Vagina (tissue), 2 donors: ENCODE data around the gene ACADS. TPM values are rescaled to one million over a fixed set of nuclear protein-coding genes. Genes with fewer than 3 reads are reported as not detected.

Experiments
- DNase-seq, 2 donors: peaks; one replicate each; pipeline ENCODE4 v3.0.0-alpha.2; 2017; ENCODE audit errors: extremely low spot score in 2 of 2
- H3K27ac ChIP-seq: fragments of 200-600 bp; sonication (generic); one replicate; pipeline ENCODE4 v1.5.1; 2019
- H3K27me3 ChIP-seq: fragments of 200-600 bp; sonication (generic); one replicate; pipeline ENCODE4 v1.5.1; 2019
- H3K36me3 ChIP-seq, 2 donors: fragments of 200-600 bp; sonication (generic); one replicate each; pipeline ENCODE4 v1.5.1; 2017 to 2019
- H3K4me1 ChIP-seq: fragments of 200-600 bp; sonication (generic); one replicate; pipeline ENCODE4 v1.5.1; 2019
- H3K4me3 ChIP-seq, 2 donors: fragments of 200-600 bp; sonication (generic); 1 replicate in 1 of 2; 2 replicates in 1 of 2; pipeline ENCODE4 v1.5.1; 2016 to 2019
- H3K9me3 ChIP-seq: fragments of 200-600 bp; sonication (generic); one replicate; pipeline ENCODE4 v1.5.1; 2019
- CTCF ChIP-seq, 3 experiments: fragments of 450-650 bp in 2 of 3; fragments of 200-600 bp in 1 of 3; sonication (generic) in 1 of 3; IDR thresholded peaks; one replicate each; pipeline ENCODE4 v1.5.1; 2017 to 2019; ENCODE audit warnings: antibody characterized with exemption in 3 of 3, mild to moderate bottlenecking in 2 of 3, moderate library complexity in 2 of 3
- POLR2A ChIP-seq, 2 donors: fragments of 450-650 bp; IDR thresholded peaks; one replicate each; pipeline ENCODE4 v1.6.1; 2017; ENCODE audit warnings: antibody characterized with exemption in 2 of 2, mild to moderate bottlenecking in 2 of 2, moderate library complexity in 2 of 2
- POLR2AphosphoS5 ChIP-seq, 2 donors: sonication (generic); formaldehyde crosslinking; IDR thresholded peaks; one replicate each; pipeline ENCODE4 v1.9.0; 2017; ENCODE audit warnings: antibody characterized with exemption in 2 of 2, mild to moderate bottlenecking in 2 of 2, low read depth in 1 of 2; ENCODE audit not compliant: insufficient read depth in 1 of 2
- intact Hi-C: fragments of 100-400 bp; cut with DNase I; formaldehyde crosslinking; loops from one replicate; pipeline ENCODE4 v1.15.1; 2023
- total RNA-seq: library from RNA; depleted of rRNA; stranded (reverse); fragments of >200 nt; gene quantifications from one replicate; pipeline ENCODE4 v1.2.3, GENCODE V29; 2016

The ACADS gene
- total RNA-seq, 1 donor from 2014 or later = 21.4 TPM

DNA sequence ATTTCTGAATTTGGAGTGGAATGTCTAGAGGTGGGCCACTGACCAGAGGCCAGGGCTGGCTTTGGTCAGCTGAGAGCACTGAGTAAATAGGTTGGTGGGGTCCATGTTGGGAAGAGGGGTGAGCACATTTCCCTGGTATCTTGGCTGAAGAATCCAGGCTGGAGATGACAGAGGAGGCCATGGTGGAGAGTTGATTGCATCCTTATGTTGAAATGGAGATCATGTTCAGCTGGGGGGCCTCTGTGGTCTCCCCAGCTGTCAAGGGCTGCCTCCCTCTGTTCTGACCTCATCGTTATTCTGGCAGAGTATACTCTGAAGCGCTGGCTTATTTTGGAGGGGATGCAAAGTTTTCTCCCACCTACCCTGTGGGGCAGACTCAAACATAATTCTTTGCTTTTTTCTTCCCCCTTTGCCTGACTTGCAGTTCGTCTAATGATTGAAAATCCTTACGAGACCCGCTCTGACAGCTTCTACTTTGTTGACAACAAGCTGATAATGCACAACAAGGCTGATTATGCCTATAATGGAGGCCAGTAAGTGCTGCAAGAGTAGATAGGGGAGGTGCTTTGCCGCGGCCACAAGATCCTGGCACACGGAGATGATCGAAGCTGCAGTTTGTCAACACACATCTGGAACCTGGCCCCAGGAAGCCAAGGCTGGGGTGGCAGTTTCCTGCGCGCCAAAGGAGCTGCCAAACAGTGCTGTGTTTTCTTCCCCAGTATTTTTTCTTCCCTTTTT is 6.0 kb upstream of the ACADS start:
- Histone ChIP-seq H3K27me3 (no peaks in the 10 kb centered on the region), H3K4me1 (peaks cover 11% of the 10 kb centered on the region), H3K27ac (peak overlapping the region; percentile 72), H3K36me3 (peaks cover 0 to 68% of the 10 kb centered on the region in 2 donors), H3K9me3 (no peaks in the 10 kb centered on the region), H3K4me3 (no peak overlapping the region)
- intact Hi-C loops = no loop called here
- DNase-seq = no peak
- TF ChIP-seq POLR2AphosphoS5 (IDR thresholded peaks at IDR 0.05; ENCODE audit: insufficient read depth in 1 of 2, low read depth in 1 of 2) = no peak
- no peak for TF ChIP-seq CTCF (IDR thresholded peaks at IDR 0.05)
- TF ChIP-seq POLR2A (IDR thresholded peaks at IDR 0.05) = no peak

DNA sequence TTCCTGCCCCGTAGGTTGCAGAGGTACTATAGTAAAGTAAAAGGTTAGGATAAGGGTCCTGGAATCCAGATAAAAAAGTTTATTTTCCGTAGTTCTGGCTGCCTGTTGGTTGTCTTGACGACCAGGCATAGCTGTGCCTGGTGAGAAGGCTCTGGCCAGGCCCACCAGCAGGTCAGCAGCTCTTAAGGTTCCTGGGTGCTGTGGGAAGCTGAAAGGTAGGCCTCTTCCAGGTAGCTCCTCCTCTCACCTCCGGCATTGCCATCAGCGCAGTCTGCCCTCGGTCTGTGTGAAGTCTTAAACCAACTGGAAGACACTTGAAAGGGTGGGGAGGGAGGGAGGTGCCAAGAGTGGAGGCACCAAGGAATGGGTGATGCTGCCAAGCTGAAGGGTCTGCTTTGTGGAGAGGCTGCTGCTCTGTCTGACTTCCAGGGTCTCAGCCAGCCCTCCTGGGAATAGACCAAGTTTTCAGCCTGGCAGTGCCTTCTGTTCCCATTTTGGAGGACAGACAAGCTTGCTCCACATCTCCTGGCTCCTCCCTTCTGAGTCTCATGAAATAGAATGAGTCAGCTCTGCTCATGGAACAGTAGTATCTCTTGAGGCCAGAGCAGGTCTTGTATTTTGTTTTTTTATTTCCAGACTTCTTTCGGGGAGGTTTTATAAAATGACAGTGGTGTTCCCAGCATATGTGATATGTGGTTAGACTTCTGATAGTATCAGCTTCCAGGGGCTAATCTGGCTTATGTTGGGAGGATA is 5.2 kb upstream of the ACADS start:
- H3K27me3 ChIP-seq = no peaks in the 10 kb centered on the region
- H3K36me3 ChIP-seq = peaks cover 0 to 63% of the 10 kb centered on the region in 2 donors
- H3K4me1 ChIP-seq = peaks cover 18% of the 10 kb centered on the region
- intact Hi-C loops = no loop called here
- H3K9me3 ChIP-seq = no peaks in the 10 kb centered on the region
- peak overlapping the region; percentile 72 for H3K27ac ChIP-seq
- no peak overlapping the region for H3K4me3 ChIP-seq
- no peak for DNase-seq
- TF ChIP-seq CTCF (IDR thresholded peaks at IDR 0.05) (no peak), POLR2AphosphoS5 (IDR thresholded peaks at IDR 0.05; ENCODE audit: insufficient read depth in 1 of 2, low read depth in 1 of 2) (peak; percentile 30 to 41), POLR2A (IDR thresholded peaks at IDR 0.05) (no peak)

DNA sequence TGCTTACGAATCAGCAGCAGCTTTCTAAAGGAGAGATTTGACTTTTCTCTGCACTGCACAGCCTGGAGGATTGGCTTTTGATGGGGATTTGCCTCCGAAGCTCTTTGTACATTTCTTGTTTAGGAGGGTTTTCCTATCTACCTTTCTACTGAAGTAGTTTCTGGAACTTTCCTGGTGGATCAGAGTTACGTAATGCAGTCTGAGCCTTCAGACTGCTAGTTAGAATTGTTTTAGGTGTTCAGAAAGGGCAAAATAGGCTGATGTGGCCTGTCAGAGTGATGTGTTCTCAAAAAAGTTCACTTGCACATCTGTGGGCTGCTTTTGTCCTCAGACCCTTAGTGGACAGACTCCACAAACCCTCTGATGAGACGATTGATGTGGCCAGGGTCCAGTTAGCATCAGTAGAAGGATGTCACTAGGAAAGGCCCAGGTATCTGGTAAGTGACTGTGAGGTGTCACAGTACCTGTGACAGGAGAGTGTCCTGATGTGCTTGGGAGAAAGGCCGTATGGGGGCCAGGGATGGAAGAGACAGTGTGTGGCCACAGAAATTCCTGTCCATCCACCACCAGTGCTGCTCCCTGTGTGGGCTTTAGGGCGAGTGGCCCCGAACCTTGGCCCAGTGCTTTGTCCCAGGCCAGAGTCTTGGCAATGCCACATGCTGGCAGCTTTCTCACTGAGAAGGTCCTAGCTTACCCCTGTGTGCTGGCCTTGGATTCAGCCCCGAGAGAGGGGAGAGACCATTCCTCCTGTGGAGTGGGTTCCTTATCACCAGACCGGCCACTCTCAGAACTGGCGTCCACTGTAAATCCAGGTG is 4.4 kb upstream of the ACADS start:
- TF ChIP-seq POLR2AphosphoS5 (IDR thresholded peaks at IDR 0.05; ENCODE audit: insufficient read depth in 1 of 2, low read depth in 1 of 2) (no peak), CTCF (IDR thresholded peaks at IDR 0.05) (no peak), POLR2A (IDR thresholded peaks at IDR 0.05) (no peak)
- no peak for DNase-seq
- H3K9me3 ChIP-seq = no peaks in the 10 kb centered on the region

GRCh38 chr12:120721866-120722265 is 3.8 kb upstream of the ACADS start:
- Histone ChIP-seq H3K36me3 (peaks cover 0 to 48% of the 10 kb centered on the region in 2 donors), H3K4me1 (peaks cover 28% of the 10 kb centered on the region), H3K27me3 (no peaks in the 10 kb centered on the region), H3K27ac (peak overlapping the region; percentile 72), H3K9me3 (no peaks in the 10 kb centered on the region), H3K4me3 (no peak overlapping the region)
- intact Hi-C loops = no loop called here
- no peak for TF ChIP-seq POLR2A (IDR thresholded peaks at IDR 0.05)
- TF ChIP-seq CTCF (IDR thresholded peaks at IDR 0.05) = no peak
- no peak for TF ChIP-seq POLR2AphosphoS5 (IDR thresholded peaks at IDR 0.05; ENCODE audit: insufficient read depth in 1 of 2, low read depth in 1 of 2)
- no peak for DNase-seq

More for the DNA sequence above, 4.4 kb upstream of the ACADS start:
- peak overlapping the region; percentile 72 for H3K27ac ChIP-seq
- no peak overlapping the region for H3K4me3 ChIP-seq
- H3K4me1 ChIP-seq = peaks cover 22% of the 10 kb centered on the region
- no peaks in the 10 kb centered on the region for H3K27me3 ChIP-seq
- peaks cover 0 to 55% of the 10 kb centered on the region in 2 donors for H3K36me3 ChIP-seq
- intact Hi-C loops = no loop called here
